GM19452 (cell line): ENCODE results near the gene MICAL2.

Experiments
- ATAC-seq: cut with Tn5 transposase; IDR thresholded peaks from one replicate; pipeline ENCODE4 v1.9.1; 2021; ENCODE audit not compliant: unreplicated experiment

MICAL2 gene

GRCh38 chr11:12075822-12076821 lies 34.3 kb upstream of the MICAL2 start:
- no peak for ATAC-seq

- no peak for ATAC-seq
These were observed 33.4 kb upstream of the MICAL2 start for GRCh38 chr11:12076840-12077534.

GRCh38 chr11:12077535-12078280 lies 32.7 kb upstream of the MICAL2 start:
- ATAC-seq, result no peak

- no peak for ATAC-seq
These were observed 30.4 kb upstream of the MICAL2 start for GRCh38 chr11:12079726-12080556.

GRCh38 chr11:12083380-12083779 lies 27.0 kb upstream of the MICAL2 start:
- ATAC-seq, result no peak

- ATAC-seq, result no peak
These were observed 26.1 kb upstream of the MICAL2 start for GRCh38 chr11:12084256-12084655.

- no peak for ATAC-seq
These were observed 24.8 kb upstream of the MICAL2 start for GRCh38 chr11:12085371-12086251.

GRCh38 chr11:12086271-12087074 lies 23.9 kb upstream of the MICAL2 start:
- no peak for ATAC-seq

GRCh38 chr11:12087075-12088004 lies 23.1 kb upstream of the MICAL2 start:
- peak; percentile 80 for ATAC-seq

- no peak for ATAC-seq
These were observed 22.3 kb upstream of the MICAL2 start for GRCh38 chr11:12088047-12088481.

GRCh38 chr11:12088531-12088930 lies 21.9 kb upstream of the MICAL2 start:
- ATAC-seq, result no peak

- no peak for ATAC-seq
These were observed 21.3 kb upstream of the MICAL2 start for GRCh38 chr11:12089041-12089440.

GRCh38 chr11:12089473-12089872 lies 20.9 kb upstream of the MICAL2 start:
- no peak for ATAC-seq

GRCh38 chr11:12090061-12090591 lies 20.3 kb upstream of the MICAL2 start:
- no peak for ATAC-seq

- ATAC-seq, result no peak
These were observed 19.6 kb upstream of the MICAL2 start for GRCh38 chr11:12090761-12091258.

- no peak for ATAC-seq
These were observed 18.3 kb upstream of the MICAL2 start for GRCh38 chr11:12091956-12092558.

- ATAC-seq, result no peak
These were observed 17.7 kb upstream of the MICAL2 start for GRCh38 chr11:12092714-12093113.
